Bronchial epithelial cell (primary cell): Measurements from ENCODE around the gene YPEL2. TPM values are rescaled to one million over a fixed set of nuclear protein-coding genes. Genes with fewer than 3 reads are reported as not detected.
A peak's percentile ranks its signal among the peaks of the same experiment; 100 is the strongest.

Source experiments
- DNase-seq: peaks from one replicate; pipeline ENCODE4 v3.0.0-alpha.2; 2010; ENCODE audit warnings: low read depth
- FAIRE-seq: peaks from 2 replicates; lab custom pipeline; 2011; peaks lifted over from hg19 to GRCh38; lab: Jason Lieb, UNC
- H3K27me3 ChIP-seq: 2 replicates; pipeline ENCODE4 v1.5.1; 2011; ENCODE audit warnings: low read length; ENCODE audit not compliant: control insufficient read depth, insufficient read depth
- H3K36me3 ChIP-seq: 2 replicates; pipeline ENCODE4 v1.5.1; 2011; ENCODE audit warnings: low read length; ENCODE audit not compliant: control insufficient read depth, insufficient read depth
- H3K4me3 ChIP-seq: 2 replicates; pipeline ENCODE4 v1.5.1; 2011; ENCODE audit warnings: mild to moderate bottlenecking, low read depth, low read length, control low read depth
- total RNA-seq: library from RNA; depleted of rRNA; stranded (reverse); fragments of >200 nt; gene quantifications from 2 replicates; pipeline ENCODE4 v1.2.1, GENCODE V29; 2014
- TF ChIP-seq, protein P1 (sequence below): IDR thresholded peaks from 2 replicates; pipeline ENCODE4 v1.5.1; 2011; ENCODE audit warnings: mild to moderate bottlenecking, moderate library complexity, low read length, control low read depth, inconsistent platforms; ENCODE audit not compliant: insufficient read depth, severe bottlenecking

Gene YPEL2
- total RNA-seq, 1 donor from 2014 or later = 2.1 TPM

DNA sequence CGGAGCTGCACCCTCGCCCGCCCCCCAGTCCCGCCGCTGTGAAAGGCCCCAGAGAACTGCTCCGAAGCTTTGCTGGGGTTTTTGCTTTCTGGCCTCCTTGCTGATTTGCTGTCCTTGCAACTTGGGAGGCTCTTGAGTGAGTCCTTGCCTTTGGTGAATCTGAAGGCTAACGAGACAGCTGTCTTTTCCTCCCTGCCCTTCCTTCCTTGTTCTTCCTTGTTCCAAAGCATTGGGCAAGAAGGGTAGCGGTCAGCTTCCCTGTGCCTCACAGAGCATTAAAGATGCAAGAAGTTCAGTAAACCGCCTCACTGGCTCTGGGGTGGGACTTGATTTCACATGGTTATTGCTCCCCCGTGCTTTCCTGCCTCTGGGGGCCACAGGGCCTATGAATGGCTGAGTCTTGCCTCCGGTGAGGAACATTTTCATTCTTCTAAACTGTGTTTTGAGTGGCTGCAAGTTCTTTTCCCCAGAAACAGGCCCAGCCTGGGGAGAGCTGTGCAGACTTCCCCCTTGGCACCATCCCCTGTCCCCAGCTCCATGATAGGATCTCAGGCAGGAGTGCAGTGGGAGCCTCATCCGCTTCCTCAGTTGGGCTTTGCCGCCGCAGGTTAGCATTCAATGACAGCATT, 1.4 kb downstream of the YPEL2 start:
- no peak for FAIRE-seq
- H3K36me3 ChIP-seq = no peaks in the 10 kb centered on the region
- H3K27me3 ChIP-seq = peaks cover 2% of the 10 kb centered on the region
- peak overlapping the region; percentile 68 for H3K4me3 ChIP-seq
- TF ChIP-seq, protein P1, sequence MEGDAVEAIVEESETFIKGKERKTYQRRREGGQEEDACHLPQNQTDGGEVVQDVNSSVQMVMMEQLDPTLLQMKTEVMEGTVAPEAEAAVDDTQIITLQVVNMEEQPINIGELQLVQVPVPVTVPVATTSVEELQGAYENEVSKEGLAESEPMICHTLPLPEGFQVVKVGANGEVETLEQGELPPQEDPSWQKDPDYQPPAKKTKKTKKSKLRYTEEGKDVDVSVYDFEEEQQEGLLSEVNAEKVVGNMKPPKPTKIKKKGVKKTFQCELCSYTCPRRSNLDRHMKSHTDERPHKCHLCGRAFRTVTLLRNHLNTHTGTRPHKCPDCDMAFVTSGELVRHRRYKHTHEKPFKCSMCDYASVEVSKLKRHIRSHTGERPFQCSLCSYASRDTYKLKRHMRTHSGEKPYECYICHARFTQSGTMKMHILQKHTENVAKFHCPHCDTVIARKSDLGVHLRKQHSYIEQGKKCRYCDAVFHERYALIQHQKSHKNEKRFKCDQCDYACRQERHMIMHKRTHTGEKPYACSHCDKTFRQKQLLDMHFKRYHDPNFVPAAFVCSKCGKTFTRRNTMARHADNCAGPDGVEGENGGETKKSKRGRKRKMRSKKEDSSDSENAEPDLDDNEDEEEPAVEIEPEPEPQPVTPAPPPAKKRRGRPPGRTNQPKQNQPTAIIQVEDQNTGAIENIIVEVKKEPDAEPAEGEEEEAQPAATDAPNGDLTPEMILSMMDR = no peak
- DNase-seq = no peak

DNA sequence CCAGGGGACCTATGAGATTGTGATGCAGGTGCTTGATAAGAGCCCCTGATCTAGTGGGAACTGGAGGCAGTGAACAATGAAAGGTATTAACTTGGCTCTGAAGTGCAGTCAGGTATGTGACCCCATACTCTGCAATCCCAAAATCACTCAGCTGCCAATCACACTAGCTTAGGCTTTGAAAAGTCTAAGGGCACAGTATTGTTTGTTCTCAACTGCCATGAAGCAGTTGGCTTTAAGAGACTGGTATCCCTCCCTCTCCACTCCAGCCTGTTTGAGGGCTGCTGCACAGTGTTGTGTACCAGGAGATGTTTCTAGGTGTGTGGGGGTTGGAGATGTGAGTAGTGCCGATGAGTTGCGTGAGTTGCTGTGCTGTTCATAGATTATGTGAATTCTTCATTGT, 2.4 kb downstream of the YPEL2 start:
- FAIRE-seq = no peak
- no peak for DNase-seq
- Histone ChIP-seq H3K27me3 (peaks cover 2% of the 10 kb centered on the region), H3K4me3 (no peak overlapping the region), H3K36me3 (no peaks in the 10 kb centered on the region)
- TF ChIP-seq, protein P1 = no peak

DNA sequence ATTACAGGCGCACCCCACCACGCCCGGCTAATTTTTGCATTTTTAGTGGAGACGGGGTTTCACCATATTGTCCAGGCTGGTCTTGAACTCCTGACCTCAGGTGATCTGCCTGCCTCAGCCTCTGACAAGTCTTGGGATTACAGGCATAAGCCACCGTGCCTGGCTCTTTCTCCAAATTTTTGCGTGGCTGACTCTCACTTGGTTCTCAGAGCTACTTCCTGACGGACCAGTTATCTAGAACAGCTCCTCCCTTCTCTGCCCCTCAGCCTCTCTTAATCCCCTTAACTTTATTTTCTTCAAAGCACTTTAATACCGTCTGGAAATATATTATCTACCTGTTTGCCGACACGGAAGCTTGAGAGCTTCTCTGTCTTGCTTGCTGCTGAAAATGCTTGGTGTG, 4.2 kb downstream of the YPEL2 start:
- Histone ChIP-seq H3K4me3 (no peak overlapping the region), H3K36me3 (no peaks in the 10 kb centered on the region), H3K27me3 (peaks cover 3% of the 10 kb centered on the region)
- no peak for FAIRE-seq
- no peak for DNase-seq
- TF ChIP-seq, protein P1 = no peak

DNA sequence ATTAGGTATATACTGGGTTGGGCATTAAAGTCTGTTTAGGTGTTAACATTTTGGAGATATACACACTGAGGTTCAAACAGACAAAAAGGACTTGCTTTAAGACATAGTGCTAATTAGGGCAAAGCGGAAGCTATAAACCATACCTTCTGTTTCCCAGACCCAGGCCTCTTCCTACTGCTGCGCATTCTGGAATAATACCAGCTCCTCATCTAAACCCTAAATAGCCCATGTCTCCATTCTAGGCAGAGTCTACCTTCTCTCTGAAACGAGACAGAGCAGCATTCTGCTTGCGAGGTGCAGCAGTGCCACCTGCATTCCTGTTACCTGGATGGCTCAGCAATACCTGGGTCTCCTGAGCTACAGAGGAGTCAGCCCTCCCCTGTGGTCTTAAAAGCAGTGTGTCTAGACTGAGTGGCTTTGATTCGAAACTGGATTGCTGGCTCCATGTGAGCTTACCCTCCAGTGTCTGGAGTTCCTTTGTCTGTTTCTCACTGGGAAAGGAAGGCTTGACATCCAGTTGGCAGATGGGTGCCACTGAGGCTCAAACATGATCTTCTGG, 6.4 kb downstream of the YPEL2 start:
- no peak for DNase-seq
- no peaks in the 10 kb centered on the region for H3K36me3 ChIP-seq
- peaks cover 3% of the 10 kb centered on the region for H3K27me3 ChIP-seq
- H3K4me3 ChIP-seq = no peak overlapping the region
- TF ChIP-seq, protein P1 = no peak
- no peak for FAIRE-seq

DNA sequence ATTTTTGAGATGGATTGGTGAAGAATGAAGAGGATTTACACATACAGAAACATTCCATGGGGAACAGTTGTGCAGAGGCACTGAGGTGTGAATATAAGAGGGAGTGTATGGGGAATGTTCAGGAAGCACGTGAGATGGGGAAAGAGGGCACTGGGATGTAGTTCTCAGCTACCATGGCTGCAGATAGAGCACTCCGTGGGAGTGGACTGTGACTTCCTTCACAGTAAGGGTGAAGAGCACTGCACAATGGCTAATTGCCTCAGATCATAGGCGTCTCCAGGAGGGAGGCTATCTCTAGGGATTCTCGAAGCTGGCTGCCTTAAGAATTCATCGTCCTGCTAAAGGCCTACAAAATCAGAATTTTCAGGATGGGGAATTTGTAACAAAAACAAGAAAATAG, 7.0 kb downstream of the YPEL2 start:
- DNase-seq = no peak
- no peaks in the 10 kb centered on the region for H3K36me3 ChIP-seq
- no peak for FAIRE-seq
- peaks cover 2% of the 10 kb centered on the region for H3K27me3 ChIP-seq
- no peak overlapping the region for H3K4me3 ChIP-seq
- TF ChIP-seq, protein P1 = no peak

DNA sequence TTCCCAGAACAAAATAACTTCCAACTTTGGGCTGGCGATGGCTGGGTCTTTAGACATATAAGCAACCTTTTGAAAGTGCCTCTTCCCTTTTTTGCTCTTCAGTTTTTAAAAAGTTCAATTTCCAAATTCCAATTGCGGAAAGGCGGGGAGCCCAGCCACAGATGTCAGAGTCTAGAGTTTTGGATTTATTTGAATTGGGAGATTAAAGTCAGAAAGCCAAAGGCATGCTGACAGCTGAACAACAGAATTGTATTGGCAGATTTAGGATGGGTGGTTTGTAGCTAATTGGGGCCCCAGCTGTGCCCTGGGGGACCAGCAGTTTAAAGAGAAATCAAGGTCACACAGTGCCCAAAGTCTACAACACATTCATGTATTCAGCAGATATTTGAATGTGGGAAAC, 10.5 kb downstream of the YPEL2 start:
- DNase-seq (no peak), FAIRE-seq (no peak)
- Histone ChIP-seq H3K27me3 (peaks cover 4% of the 10 kb centered on the region), H3K4me3 (no peak overlapping the region), H3K36me3 (no peaks in the 10 kb centered on the region)
- TF ChIP-seq, protein P1 = no peak
